Testis (tissue), 3 donors: ENCODE measurements around the gene KIAA2012. TPM values are rescaled to one million over a fixed set of nuclear protein-coding genes. Genes with fewer than 3 reads are reported as not detected.

Source experiments
- DNase-seq: peaks from one replicate; pipeline ENCODE4 v3.0.0-alpha.2; 2019
- H3K27ac ChIP-seq, 2 donors: fragments of 200-600 bp; sonication (generic); one replicate each; pipeline ENCODE4 v1.5.1; 2019
- H3K27me3 ChIP-seq: fragments of 200-600 bp; sonication (generic); one replicate; pipeline ENCODE4 v1.5.1; 2019
- H3K36me3 ChIP-seq: fragments of 200-600 bp; sonication (generic); one replicate; pipeline ENCODE4 v1.5.1; 2017; ENCODE audit warnings: low read depth; ENCODE audit errors: missing control alignments
- H3K4me1 ChIP-seq: fragments of 200-600 bp; sonication (generic); one replicate; pipeline ENCODE4 v1.5.1; 2019
- H3K4me3 ChIP-seq, 2 donors: fragments of 200-600 bp; sonication (generic); one replicate each; pipeline ENCODE4 v1.5.1; 2017 to 2019
- H3K9me3 ChIP-seq: fragments of 200-600 bp; sonication (generic); one replicate; pipeline ENCODE4 v1.5.1; 2017
- CTCF ChIP-seq, 3 experiments: fragments of 450-650 bp in 2 of 3; fragments of 200-600 bp in 1 of 3; sonication (generic) in 1 of 3; IDR thresholded peaks; one replicate each; pipeline ENCODE4 v1.5.1; 2016 to 2019; ENCODE audit warnings: antibody characterized with exemption in 3 of 3, mild to moderate bottlenecking in 2 of 3, moderate library complexity in 1 of 3
- POLR2A ChIP-seq: fragments of 450-650 bp; IDR thresholded peaks from one replicate; pipeline ENCODE4 v1.6.1; 2017; ENCODE audit warnings: antibody characterized with exemption, mild to moderate bottlenecking, moderate library complexity
- WGBS, 2 donors: methylation state at CpG; one replicate each; pipeline ENCODE4 v1.1.5; 2018; 5-methylcytosine and 5-hydroxymethylcytosine counted together
- intact Hi-C: fragments of 100-400 bp; cut with DNase I; formaldehyde crosslinking; loops from one replicate; pipeline ENCODE4 v1.15.1; 2023; ENCODE audit warnings: low total_unique reads
- polyA plus RNA-seq: library from polyadenylated mRNA; stranded (reverse); fragments of 350-450 nt; fragmentation: Illumina TruSeq; extraction: RNeasy Lipid Tissue Mini Kit (QIAGEN cat#74804); gene quantifications from one replicate; pipeline ENCODE4 v1.2.3, GENCODE V29; 2014; ENCODE audit warnings: low read depth, low replicate concordance; ENCODE audit not compliant: insufficient read depth
- total RNA-seq, 2 donors: library from RNA; depleted of rRNA; stranded (reverse); fragments of >200 nt; gene quantifications; one replicate each; pipeline ENCODE4 v1.2.3, GENCODE V29; 2016

KIAA2012 gene
- total and polyA plus RNA-seq, 3 donors from 2014 or later = 1.1 to 1.6 (median 1.3) TPM

GRCh38 chr2:202030691-202031090, 42.4 kb upstream of the KIAA2012 start:
- no peak overlapping the region for H3K27ac ChIP-seq
- intact Hi-C loops = no loop called here
- H3K9me3 ChIP-seq = no peaks in the 10 kb centered on the region
- no peak overlapping the region for H3K4me3 ChIP-seq
- H3K27me3 ChIP-seq = no peaks in the 10 kb centered on the region
- no peak for DNase-seq
- TF ChIP-seq CTCF (IDR thresholded peaks at IDR 0.05) (no peak), POLR2A (no peak)
- peaks cover 4% of the 10 kb centered on the region for H3K4me1 ChIP-seq
- no peaks in the 10 kb centered on the region for H3K36me3 ChIP-seq
- WGBS, 2 donors = 87 to 93% methylated on average over 4 of the region's 4 CpGs

- peaks cover 4% of the 10 kb centered on the region for H3K4me1 ChIP-seq
- WGBS, 2 donors = 54 to 65% methylated on average over 4 of the region's 4 CpGs
- DNase-seq = no peak
- H3K36me3 ChIP-seq = no peaks in the 10 kb centered on the region
- peak overlapping the region in 1 of 2 donors; percentile 95 for H3K27ac ChIP-seq
- H3K9me3 ChIP-seq = no peaks in the 10 kb centered on the region
- H3K27me3 ChIP-seq = no peaks in the 10 kb centered on the region
- TF ChIP-seq POLR2A (no peak), CTCF (IDR thresholded peaks at IDR 0.05) (no peak)
- H3K4me3 ChIP-seq = peak overlapping the region in 1 of 2 donors; percentile 74
- intact Hi-C loops = no loop called here
Measured at GRCh38 chr2:202031246-202031951, 41.7 kb upstream of the KIAA2012 start.

GRCh38 chr2:202032846-202033316, 40.2 kb upstream of the KIAA2012 start:
- peak; percentile 49 for DNase-seq
- TF ChIP-seq CTCF (IDR thresholded peaks at IDR 0.05) (no peak), POLR2A (no peak)
- H3K4me1 ChIP-seq = peaks cover 4% of the 10 kb centered on the region
- H3K27ac ChIP-seq = peak overlapping the region; percentile 81 to 95
- H3K9me3 ChIP-seq = no peaks in the 10 kb centered on the region
- H3K4me3 ChIP-seq = peak overlapping the region; percentile 70 to 74
- 0 to 1% methylated on average over 30 to 42 of the region's 42 CpGs for WGBS, 2 donors
- no peaks in the 10 kb centered on the region for H3K27me3 ChIP-seq
- intact Hi-C loops = no loop called here
- no peaks in the 10 kb centered on the region for H3K36me3 ChIP-seq

- peak; percentile 93 for DNase-seq
- TF ChIP-seq CTCF (IDR thresholded peaks at IDR 0.05) (no peak), POLR2A (no peak)
- Histone ChIP-seq H3K4me3 (peak within 1 kb of the TSS; percentile 70 to 74), H3K27me3 (no peaks in the 10 kb centered on the region), H3K9me3 (no peaks in the 10 kb centered on the region), H3K36me3 (no peaks in the 10 kb centered on the region), H3K27ac (peak within 1 kb of the TSS; percentile 81 to 95), H3K4me1 (peaks cover 4% of the 10 kb centered on the region)
- intact Hi-C loops = no loop called here
- 0 to 1% methylated on average over 55 to 95 of the region's 109 CpGs for WGBS, 2 donors
Measured at GRCh38 chr2:202033317-202034248, 39.5 kb upstream of the KIAA2012 start, which contains the start of gene FZD7. FZD7 (plus strand) TSS chr2:202033855; CDS start chr2:202034648, 793 bp downstream.
